ENCODE measurements around the gene GCK.
A peak's percentile ranks its signal among the peaks of the same experiment; 100 is the strongest.
"Not testable (repeated sequence)": the region's sequence is repeated elsewhere in the genome, so short reads cannot be mapped to it uniquely, and the experiment has no call there.

Gene GCK

GRCh38 chr7:44141221-44141850, 47.9 kb downstream of the GCK start, which contains the start of gene MYL7:
Gene MYL7 (minus strand): TSS chr7:44141332. CDS start chr7:44141305, 27 bp downstream.
- DNase-seq (ENCODE audit: low read depth) = no peak

- no peak for DNase-seq (ENCODE audit: low read depth)
Observed at GRCh38 chr7:44140341-44140740, 48.9 kb downstream of the GCK start.

DNA sequence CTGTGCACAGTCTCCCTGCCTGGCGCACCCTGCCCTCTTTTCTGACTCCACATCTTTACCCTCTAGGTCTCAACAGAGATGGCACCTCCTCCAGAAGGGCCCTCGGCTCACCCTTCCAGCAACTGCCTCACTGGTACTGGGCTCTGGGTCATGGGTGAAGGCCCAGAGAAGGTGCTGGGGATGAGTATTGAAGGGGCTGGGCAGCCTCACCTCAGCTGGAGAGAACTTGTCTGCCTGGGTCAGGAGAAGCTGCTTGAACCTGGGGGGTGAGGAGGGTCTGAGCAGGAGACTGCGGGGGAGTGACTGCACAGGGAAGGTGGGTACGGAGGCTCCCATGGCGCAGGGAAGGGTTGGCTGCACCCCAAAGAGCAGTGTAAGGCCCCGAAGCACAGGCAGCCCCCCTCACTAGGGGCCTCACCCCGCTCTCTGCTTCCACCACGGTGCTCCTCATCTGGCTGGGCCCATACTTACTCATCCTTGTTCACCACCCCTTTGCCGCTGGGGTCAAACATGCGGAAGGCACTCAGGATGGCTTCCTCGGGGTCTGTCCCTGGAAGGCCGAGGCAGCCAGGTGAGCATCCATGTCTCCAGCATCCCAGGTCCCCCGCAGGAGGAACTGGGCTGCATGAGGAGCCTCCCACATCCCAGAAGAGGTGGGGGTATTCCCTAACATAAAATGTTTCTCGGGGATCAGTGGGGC, 49.8 kb downstream of the GCK start:
- DNase-seq (ENCODE audit: low read depth) = no peak

- no peak for DNase-seq (ENCODE audit: low read depth)
Observed at GRCh38 chr7:44138698-44139097, 50.5 kb downstream of the GCK start.

- DNase-seq (ENCODE audit: low read depth) = no peak
Observed at GRCh38 chr7:44136731-44137130, 52.5 kb downstream of the GCK start.

DNA sequence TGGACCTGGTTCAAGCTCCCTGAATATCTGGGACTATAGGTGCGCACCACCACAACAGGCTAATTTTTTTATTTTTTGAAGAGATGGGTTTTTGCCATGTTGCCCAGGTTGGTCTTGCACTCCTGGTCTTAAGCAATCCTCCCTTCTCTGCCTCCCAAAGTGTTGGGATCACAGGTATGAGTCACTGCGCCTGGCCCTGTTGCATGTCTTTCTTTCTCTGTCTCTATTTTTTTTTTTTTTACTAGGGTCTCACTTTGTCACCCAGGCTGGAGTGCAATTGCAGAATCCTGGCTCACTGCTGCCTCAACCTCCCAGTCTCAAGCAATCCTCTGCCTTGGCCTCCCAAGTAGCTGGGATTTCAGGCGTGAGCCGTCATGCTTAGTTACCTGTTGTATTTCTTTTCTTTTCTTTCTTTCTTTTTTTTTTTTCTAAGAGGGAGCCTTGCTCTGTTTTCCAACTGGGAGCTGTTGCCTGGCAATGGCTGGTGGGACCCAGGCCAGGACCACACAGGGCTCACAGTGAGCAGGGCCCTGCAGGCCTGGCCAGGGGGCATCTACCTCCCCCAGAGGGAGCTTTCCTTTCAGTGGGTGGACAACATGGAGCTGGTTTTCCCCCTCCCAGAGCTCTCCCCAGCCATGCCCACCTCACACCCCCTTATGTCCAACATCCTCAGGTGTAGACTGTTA, 54.2 kb downstream of the GCK start:
- DNase-seq (ENCODE audit: low read depth) = no peak

DNA sequence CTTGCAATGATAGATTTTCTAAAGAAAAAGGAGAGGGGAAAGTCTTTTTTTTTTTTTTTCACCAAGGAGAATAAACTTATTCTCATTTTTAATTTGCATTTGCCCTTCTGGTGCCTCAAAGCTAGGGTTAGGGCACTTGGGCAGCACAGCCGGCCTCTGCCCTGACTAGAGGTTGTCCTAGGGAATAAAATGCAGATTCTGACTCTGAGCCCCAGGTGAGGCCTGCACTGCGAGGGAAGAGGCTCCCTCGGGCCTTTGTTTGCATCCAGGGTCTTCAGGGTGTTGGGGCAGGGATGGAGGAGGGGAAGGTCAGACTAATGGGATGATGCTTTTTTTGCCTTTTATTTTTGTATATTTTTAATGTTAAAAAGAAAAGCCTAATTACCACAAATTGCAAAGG, 55.9 kb downstream of the GCK start:
- DNase-seq (ENCODE audit: low read depth) = no peak

GRCh38 chr7:44132039-44132438, 57.2 kb downstream of the GCK start:
- no peak for DNase-seq (ENCODE audit: low read depth)

DNA sequence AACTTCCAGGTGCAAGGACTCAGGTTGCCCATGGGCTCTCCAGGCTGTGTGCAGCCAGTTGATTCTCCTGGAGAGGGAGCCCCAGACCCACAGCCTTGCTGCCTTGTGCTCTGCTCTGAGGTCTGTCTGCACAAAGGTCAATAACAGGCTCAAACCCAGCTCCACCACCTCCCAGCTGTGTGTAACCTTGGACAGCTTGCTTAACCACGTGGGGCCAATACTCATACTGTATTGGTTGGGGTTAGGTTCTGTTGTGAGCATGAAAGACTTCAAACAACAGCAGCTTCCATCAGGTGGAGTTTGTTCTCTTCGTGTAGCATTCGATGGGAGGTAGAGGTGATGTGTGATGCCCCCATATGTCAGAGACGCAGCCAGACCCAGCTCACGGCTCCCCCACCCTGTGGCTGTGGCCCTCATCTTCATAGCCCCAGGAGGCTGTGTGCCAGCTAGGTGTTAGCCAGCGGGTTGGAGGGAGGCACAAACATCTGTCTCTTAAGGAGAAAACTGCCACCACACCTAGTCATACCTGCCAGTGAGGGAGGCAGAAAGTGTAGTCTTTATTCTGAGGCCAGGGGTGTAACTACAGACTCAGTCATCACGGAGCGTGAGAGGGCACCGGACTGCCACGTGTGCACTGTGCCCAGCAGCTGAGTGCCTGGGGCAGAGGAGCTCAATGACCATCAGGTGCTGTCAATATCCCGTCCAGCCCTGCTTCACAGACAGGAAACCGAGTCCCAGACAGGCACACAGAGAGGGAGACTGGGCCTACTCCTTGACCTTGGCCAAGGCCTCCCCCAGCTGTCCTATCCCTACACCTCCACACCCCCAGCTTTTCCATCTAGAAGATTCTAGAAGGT, 57.8 kb downstream of the GCK start:
- no peak for DNase-seq (ENCODE audit: low read depth)

- no peak for DNase-seq (ENCODE audit: low read depth)
Observed at GRCh38 chr7:44128721-44129582, 60.3 kb downstream of the GCK start.

- DNase-seq (ENCODE audit: low read depth) = no peak
Observed at GRCh38 chr7:44127161-44127560, 62.1 kb downstream of the GCK start.

GRCh38 chr7:44126574-44126973, 62.7 kb downstream of the GCK start:
- not testable (repeated sequence) for DNase-seq (ENCODE audit: low read depth)

GRCh38 chr7:44124822-44125202, 64.4 kb downstream of the GCK start:
- no peak for DNase-seq (ENCODE audit: low read depth)

- peak; percentile 97 for DNase-seq (ENCODE audit: low read depth)
Observed at GRCh38 chr7:44123190-44124003, 65.8 kb downstream of the GCK start, which contains the start of gene POLD2. Gene POLD2 (minus strand): TSS chr7:44123548. CDS start chr7:44122053, 1,495 bp downstream.

DNA sequence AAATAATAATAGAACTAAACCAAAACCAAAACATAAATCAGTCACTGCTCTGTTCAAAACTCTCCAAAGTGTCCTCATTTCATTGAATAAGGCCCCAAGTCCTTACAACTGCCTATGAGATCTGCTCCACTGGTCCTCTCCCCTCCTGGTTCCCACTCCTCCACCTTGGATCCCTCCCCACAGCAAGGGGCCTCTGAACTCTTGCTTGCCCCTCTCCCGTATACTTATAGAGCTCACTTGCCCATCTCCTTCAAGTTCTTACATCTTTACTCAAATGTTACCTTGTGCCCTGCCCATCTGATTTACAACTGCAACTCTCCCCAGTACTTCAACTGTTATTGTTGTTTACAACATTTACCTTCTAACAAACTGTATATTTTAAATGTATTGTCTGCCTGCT, 66.7 kb downstream of the GCK start:
- DNase-seq (ENCODE audit: low read depth) = no peak

GRCh38 chr7:44121761-44122420, 67.3 kb downstream of the GCK start:
- no peak for DNase-seq (ENCODE audit: low read depth)

DNA sequence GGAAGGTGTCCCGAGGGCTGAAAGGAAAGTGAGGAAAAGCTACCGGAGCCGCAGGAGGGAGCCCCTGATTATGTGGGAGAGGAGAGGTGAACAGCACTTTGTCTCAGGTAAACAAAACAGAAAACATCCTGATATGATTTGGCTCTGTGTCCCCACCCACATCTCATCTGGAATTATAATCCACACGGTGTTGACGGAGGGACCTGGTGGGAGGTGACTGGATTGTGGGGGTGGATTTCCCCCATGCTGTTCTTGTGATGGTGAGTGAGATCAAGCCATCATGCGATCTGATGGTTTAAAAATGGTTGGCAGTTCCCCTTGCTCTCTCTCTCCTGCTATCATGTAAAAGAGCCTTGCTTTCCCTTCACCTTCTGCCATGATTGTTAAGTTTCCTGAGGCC, 68.8 kb downstream of the GCK start:
- no peak for DNase-seq (ENCODE audit: low read depth)

GRCh38 chr7:44119829-44120380, 69.3 kb downstream of the GCK start:
- DNase-seq (ENCODE audit: low read depth) = no peak

DNA sequence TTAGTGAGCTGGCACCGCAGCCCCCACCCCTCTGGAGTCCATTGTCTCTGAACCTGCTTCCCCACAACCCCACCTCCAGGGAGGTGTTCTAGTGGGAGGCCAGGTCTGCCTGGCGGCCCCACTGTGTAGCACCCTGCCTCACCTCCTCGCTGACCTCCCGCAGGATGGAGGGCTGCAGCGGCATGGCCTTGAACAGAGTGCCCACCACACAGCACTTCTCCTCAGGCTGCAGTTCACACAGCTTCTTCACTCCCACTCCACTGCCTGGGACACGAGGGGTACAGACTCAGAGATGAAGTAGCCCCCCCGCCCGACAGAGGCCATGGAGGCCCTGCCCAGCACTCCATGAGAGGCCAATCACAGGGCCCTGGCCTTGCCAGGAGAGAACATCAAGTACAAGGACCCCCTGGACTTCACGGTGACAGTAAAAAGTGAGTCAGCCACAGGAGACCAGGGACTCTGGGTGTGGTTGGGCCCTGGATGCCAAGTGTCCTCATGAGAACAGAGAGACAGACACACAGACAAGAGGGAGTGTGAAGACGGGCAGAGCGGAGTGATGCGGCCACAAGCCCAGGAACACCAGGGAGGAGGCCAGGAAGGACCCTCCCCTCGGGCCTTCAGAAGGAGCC, 71.3 kb downstream of the GCK start:
- no peak for DNase-seq (ENCODE audit: low read depth)
